Endometrial microvascular endothelial cells (primary cell): ENCODE results near the gene LOXHD1. TPM values are rescaled to one million over a fixed set of nuclear protein-coding genes. Genes with fewer than 3 reads are reported as not detected.

Experiments used
- in situ Hi-C: cut with HindIII; loops from 2 replicates; pipeline ENCODE4 v1.10.0; 2017; ENCODE audit warnings: low sequenced_read_pairs, low pct_unique_long_range_greater_than_20kb; ENCODE audit errors: inconsistent ontology term
- total RNA-seq: library from RNA; depleted of rRNA; stranded (reverse); fragments of >200 nt; gene quantifications from one replicate; pipeline ENCODE4 v1.2.3, GENCODE V29; 2015; ENCODE audit errors: inconsistent ontology term

Gene LOXHD1
- total RNA-seq, 1 donor from 2014 or later, result not detected

GRCh38 chr18:46636040-46636630, 20.9 kb downstream of the LOXHD1 start:
- in situ Hi-C loops, result no loop called here

GRCh38 chr18:46632401-46633071, 24.5 kb downstream of the LOXHD1 start:
- in situ Hi-C loops, result no loop called here

- in situ Hi-C loops, result no loop called here
Measured at GRCh38 chr18:46630991-46631390, 26.0 kb downstream of the LOXHD1 start.

- in situ Hi-C loops, result no loop called here
Measured at GRCh38 chr18:46630160-46630559, 26.9 kb downstream of the LOXHD1 start.

DNA sequence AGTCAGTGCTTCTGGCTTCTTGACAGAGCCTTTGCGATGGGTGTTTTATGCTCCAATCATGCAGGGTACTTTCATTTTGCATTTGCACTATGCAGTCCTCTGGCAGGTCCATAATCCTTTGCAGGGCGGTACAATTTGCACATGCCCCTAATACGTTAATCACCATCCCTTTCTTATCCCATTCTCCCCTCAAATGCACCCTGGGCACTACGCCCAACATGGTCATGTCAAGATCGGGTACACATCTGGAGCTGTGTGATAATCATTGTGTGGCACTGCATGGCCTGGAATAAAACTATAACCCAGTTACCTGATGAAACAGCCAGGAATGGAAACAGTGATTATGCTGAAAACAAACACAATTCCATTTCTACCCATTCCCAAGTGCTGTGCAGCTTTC, 27.7 kb downstream of the LOXHD1 start:
- in situ Hi-C loops, result no loop called here

DNA sequence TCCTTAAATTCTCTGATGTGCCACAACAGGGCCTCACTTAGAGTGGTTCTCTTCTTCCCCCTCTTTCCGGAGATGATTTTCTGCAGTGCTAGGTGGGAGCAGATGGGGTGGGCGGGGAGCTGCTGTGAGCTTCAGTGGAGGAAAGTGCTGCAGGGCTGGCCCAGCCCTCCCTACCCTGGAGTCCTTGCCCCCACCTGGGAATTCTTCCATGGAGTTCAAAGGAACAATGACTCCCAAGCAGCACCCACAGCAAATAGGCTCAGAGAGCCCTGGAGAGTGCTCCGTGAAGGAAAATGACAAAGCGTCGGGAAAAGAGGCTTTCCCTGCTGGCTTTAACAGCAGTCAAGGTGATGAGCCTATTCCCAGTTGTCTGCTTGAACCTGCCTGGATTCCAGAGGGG, 28.8 kb downstream of the LOXHD1 start:
- in situ Hi-C loops, result no loop called here

GRCh38 chr18:46627136-46627535, 29.9 kb downstream of the LOXHD1 start:
- in situ Hi-C loops, result no loop called here

GRCh38 chr18:46625069-46625468, 32.0 kb downstream of the LOXHD1 start:
- in situ Hi-C loops, result no loop called here

- in situ Hi-C loops, result no loop called here
Measured at GRCh38 chr18:46624127-46624526, 32.9 kb downstream of the LOXHD1 start.

DNA sequence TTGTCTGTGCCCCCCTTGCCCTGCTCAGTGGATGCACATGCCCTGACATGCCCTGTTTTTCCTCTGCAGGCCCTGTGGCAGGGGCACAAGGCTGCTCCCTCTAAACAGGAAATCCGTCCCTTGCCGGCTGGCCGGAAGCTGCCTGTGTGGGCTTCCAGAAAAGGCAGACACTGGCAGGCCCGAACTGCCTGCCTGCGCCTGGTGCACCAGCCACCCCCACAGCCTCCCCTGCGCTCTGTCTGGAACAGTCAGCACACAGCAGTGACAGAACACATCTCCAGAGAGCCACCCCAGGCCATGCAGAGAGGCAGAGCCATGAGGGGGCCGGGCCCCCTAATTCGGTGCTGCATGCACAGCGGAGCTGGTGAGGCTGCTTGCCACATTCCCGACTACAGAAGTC, 33.5 kb downstream of the LOXHD1 start:
- in situ Hi-C loops, result no loop called here

- in situ Hi-C loops, result no loop called here
Measured at GRCh38 chr18:46622999-46623398, 34.0 kb downstream of the LOXHD1 start.

GRCh38 chr18:46622451-46622850, 34.6 kb downstream of the LOXHD1 start:
- in situ Hi-C loops, result no loop called here

- in situ Hi-C loops, result no loop called here
Measured at GRCh38 chr18:46621871-46622270, 35.1 kb downstream of the LOXHD1 start.

DNA sequence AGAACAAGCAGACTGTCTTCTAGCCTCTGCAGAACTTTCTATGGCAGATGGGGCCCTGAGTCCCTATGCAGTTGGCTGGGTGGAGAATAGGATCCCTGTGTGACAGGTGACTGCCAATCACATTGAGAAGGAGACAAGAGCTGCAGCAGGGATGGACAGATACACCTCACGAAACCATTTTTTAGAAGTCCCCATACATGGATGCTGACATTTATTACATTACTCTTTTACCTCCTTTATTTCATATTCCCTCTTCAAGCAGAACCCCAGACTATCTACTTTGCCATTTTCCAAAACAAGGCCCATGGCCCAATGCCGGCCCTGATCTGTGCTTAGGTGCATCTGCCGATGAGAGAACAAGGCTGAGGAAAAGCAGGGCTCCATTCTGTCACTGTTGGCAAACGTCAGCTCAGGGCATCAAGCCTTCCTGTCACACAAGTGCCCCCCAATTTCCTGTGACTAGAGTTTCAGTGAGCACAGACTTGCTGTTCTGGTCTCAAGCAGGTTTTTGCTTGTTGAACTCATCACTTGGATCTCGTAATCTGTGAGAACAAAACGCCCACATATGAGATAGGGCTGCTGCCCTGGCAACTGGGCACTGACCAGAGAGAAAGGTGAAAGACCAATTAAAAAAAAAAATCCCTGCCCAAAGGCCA, 35.8 kb downstream of the LOXHD1 start:
- in situ Hi-C loops, result no loop called here

GRCh38 chr18:46619559-46619958, 37.5 kb downstream of the LOXHD1 start:
- in situ Hi-C loops, result no loop called here

DNA sequence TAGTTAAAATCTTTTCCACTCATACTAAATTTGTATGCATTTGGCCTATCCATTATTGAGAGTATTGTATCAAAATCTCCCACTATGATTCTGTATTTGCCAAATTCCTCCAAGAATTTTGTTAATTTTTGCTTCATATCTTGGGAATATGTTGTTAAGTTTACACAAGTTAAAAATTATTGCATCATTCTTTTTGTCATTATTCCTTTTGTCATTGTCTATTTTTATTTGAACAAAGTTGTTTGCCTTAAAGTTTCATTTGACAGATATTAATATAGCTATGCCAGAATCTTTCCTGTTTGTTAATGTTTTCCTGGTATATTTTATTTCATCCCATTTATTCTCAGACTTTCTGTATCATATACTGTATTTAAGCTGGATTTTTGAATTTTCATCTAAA, 41.3 kb downstream of the LOXHD1 start:
- in situ Hi-C loops, result no loop called here

- in situ Hi-C loops, result no loop called here
Measured at GRCh38 chr18:46609048-46609447, 48.0 kb downstream of the LOXHD1 start.

- in situ Hi-C loops, result no loop called here
Measured at GRCh38 chr18:46607926-46608325, 49.1 kb downstream of the LOXHD1 start.

- in situ Hi-C loops, result no loop called here
Measured at GRCh38 chr18:46601141-46601805, 55.7 kb downstream of the LOXHD1 start.

- in situ Hi-C loops, result no loop called here
Measured at GRCh38 chr18:46596119-46596518, 60.9 kb downstream of the LOXHD1 start.
